Endothelial cell (in vitro differentiated cells): ENCODE measurements around the gene MGP. TPM values are rescaled to one million over a fixed set of nuclear protein-coding genes. Genes with fewer than 3 reads are reported as not detected.

Experiments
- DNase-seq: peaks from one replicate; pipeline ENCODE4 v3.0.0; 2021; ENCODE audit warnings: low spot score
- H3K27ac Mint-ChIP-seq: one replicate; pipeline ENCODE4 v1.8.0; 2021; ENCODE audit warnings: mixed read lengths, inconsistent platforms; ENCODE audit not compliant: unreplicated experiment
- H3K27me3 Mint-ChIP-seq: one replicate; pipeline ENCODE4 v1.8.0; 2021; ENCODE audit warnings: mild to moderate bottlenecking, moderate library complexity, mixed read lengths, inconsistent platforms; ENCODE audit not compliant: unreplicated experiment
- H3K36me3 Mint-ChIP-seq: one replicate; pipeline ENCODE4 v1.8.0; 2021; ENCODE audit warnings: mild to moderate bottlenecking, low read depth, mixed read lengths, inconsistent platforms; ENCODE audit not compliant: unreplicated experiment
- H3K4me1 Mint-ChIP-seq: one replicate; pipeline ENCODE4 v1.8.0; 2021; ENCODE audit warnings: mild to moderate bottlenecking, mixed read lengths, inconsistent platforms; ENCODE audit not compliant: unreplicated experiment
- H3K4me3 Mint-ChIP-seq: one replicate; pipeline ENCODE4 v1.8.0; 2021; ENCODE audit warnings: mild to moderate bottlenecking, mixed read lengths, inconsistent platforms; ENCODE audit not compliant: unreplicated experiment
- H3K9me3 Mint-ChIP-seq: one replicate; pipeline ENCODE4 v1.8.0; 2021; ENCODE audit warnings: mixed read lengths, inconsistent platforms; ENCODE audit not compliant: unreplicated experiment
- total RNA-seq: library from RNA; stranded (reverse); fragmentation: NEBNext Ultra II Directional; extraction: Animal tissue kit (Norgen Biotek cat#: 25700); gene quantifications from one replicate; pipeline ENCODE4 v1.2.1, GENCODE V29; 2021; ENCODE audit not compliant: unreplicated experiment
- TF ChIP-seq, protein P1 (sequence below): fragments of 200-600 bp; sonication (generic); IDR thresholded peaks from one replicate; pipeline ENCODE4 v1.5.0; 2021; ENCODE audit warnings: antibody characterized with exemption; ENCODE audit not compliant: unreplicated experiment

The MGP gene
- total RNA-seq, 1 donor from 2014 or later = 0.26 TPM

DNA sequence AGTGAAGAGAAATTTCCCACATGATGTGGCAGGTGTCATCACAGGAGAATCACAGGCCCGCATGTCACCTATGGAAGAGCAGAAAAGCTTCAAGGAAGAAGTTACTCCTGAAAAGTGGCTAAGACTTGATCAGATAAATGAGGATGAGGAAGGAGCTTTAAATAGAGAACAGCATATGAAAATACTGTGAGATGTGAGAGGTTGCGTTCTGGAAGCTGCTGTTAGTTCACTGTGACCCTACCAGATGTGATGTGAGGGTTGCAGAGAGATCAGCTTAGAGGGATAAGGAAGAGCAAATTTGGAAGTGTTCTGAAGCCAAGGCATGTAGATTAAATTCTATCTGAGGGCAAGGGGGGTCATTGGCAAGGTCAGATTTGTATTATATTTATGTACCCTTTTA, 35.6 kb upstream of the MGP start:
- DNase-seq = no peak
- Mint-ChIP-seq H3K27me3 (no peaks in the 10 kb centered on the region), H3K4me3 (no peak overlapping the region), H3K27ac (no peak overlapping the region), H3K36me3 (no peaks in the 10 kb centered on the region), H3K9me3 (no peaks in the 10 kb centered on the region), H3K4me1 (no peaks in the 10 kb centered on the region)
- TF ChIP-seq, protein P1, sequence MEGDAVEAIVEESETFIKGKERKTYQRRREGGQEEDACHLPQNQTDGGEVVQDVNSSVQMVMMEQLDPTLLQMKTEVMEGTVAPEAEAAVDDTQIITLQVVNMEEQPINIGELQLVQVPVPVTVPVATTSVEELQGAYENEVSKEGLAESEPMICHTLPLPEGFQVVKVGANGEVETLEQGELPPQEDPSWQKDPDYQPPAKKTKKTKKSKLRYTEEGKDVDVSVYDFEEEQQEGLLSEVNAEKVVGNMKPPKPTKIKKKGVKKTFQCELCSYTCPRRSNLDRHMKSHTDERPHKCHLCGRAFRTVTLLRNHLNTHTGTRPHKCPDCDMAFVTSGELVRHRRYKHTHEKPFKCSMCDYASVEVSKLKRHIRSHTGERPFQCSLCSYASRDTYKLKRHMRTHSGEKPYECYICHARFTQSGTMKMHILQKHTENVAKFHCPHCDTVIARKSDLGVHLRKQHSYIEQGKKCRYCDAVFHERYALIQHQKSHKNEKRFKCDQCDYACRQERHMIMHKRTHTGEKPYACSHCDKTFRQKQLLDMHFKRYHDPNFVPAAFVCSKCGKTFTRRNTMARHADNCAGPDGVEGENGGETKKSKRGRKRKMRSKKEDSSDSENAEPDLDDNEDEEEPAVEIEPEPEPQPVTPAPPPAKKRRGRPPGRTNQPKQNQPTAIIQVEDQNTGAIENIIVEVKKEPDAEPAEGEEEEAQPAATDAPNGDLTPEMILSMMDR = no peak

DNA sequence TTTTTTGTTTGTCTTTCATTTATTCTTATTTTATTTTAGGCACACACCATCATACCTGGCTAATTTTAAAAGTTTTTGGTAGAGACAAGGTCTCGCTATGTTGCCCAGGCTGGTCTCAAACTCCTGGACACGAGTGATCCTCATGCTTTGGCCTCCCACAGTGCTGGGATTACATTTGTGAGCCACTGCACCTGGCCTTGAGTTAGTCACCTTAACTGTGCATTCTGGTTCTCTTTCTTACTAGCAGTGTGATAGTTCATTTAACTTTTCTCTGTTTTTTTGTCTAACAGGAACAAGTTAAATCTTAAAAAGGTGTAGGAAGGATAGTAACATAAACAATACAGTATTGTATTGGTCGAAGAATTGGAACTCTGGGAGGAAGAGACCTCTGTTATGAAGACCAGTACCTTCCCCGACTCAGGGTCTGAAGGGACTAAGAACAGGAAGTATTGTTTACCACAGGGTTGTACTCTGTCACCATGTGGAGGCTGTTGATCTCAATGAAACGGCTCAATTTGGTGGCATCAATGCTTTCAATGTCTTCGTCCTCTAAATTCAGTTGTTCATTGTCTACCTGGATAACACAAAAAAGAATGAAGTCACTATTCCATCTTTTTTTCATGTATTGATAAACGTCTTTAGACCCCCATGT, 34.9 kb upstream of the MGP start:
- H3K4me1 Mint-ChIP-seq = peaks cover 4% of the 10 kb centered on the region
- H3K9me3 Mint-ChIP-seq = no peaks in the 10 kb centered on the region
- peaks cover 2% of the 10 kb centered on the region for H3K27me3 Mint-ChIP-seq
- no peak overlapping the region for H3K27ac Mint-ChIP-seq
- no peaks in the 10 kb centered on the region for H3K36me3 Mint-ChIP-seq
- DNase-seq = no peak
- H3K4me3 Mint-ChIP-seq = no peak overlapping the region
- TF ChIP-seq, protein P1 = no peak

DNA sequence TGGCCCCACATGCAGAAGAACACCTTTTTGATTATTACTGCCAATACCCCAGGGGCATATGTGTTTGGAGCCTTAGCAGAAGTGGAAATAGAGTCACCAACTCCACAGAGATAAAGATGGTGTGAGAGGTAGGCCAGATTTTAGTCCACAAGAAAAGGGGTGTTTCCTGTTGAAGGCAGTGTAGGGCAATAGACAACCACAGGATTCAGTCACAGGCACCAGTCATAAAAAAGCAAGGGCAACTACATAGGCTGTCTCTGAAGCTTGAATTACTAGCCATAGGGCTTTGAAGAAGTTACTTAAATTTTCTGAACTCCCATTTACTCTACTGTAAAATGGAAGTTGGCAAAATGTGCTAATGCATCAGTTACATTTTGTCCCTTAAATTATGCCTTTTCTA, 33.8 kb upstream of the MGP start:
- H3K27ac Mint-ChIP-seq = no peak overlapping the region
- TF ChIP-seq, protein P1 = no peak

DNA sequence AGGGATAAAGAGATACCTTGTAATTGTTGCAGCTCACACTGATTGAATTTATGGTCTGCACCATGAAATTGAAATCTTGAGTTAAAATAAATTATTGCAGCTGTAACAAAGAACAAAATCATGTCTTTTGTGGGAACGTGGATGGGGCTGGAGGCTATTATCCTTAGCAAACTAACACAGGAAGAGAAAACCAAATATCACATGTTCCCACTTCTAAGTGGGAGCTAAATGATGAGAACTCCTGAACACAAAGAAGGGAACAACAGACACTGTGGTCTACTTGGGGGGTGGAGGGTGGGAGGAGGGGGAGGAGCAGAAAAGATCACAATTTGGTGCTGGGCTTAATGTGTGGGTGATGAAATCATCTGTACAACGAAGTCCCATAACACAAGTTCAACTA, 30.1 kb upstream of the MGP start:
- Mint-ChIP-seq H3K27me3 (peaks cover 2% of the 10 kb centered on the region), H3K4me3 (no peak overlapping the region), H3K27ac (peak overlapping the region; percentile 5), H3K4me1 (peaks cover 6% of the 10 kb centered on the region), H3K9me3 (no peaks in the 10 kb centered on the region), H3K36me3 (no peaks in the 10 kb centered on the region)
- TF ChIP-seq, protein P1 = no peak
- no peak for DNase-seq

More for the DNA sequence above, 33.8 kb upstream of the MGP start:
- Mint-ChIP-seq H3K27me3 (peaks cover 2% of the 10 kb centered on the region), H3K4me3 (no peak overlapping the region), H3K4me1 (peaks cover 4% of the 10 kb centered on the region), H3K36me3 (no peaks in the 10 kb centered on the region), H3K9me3 (no peaks in the 10 kb centered on the region)
- no peak for DNase-seq

DNA sequence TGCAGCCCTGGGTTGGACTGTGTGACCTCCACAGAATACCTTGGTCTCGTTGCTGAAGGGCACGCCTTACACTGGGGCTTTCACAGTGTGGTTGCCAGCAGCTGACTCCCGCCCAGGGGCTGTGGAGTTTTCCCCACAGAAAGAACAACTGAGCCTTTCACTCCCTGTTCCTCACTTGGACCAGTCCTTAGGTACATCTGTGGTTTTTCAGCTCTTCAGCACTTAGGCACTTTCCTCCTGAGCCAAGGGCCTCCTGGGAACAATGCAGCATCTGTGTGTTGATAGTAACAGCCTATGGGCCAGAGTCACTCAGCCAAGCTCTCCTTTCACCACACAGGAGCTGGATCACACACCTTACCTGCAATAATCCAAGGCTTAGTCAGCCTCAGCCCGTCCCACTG, 27.7 kb upstream of the MGP start:
- Mint-ChIP-seq H3K27ac (no peak overlapping the region), H3K4me3 (no peak overlapping the region), H3K36me3 (no peaks in the 10 kb centered on the region), H3K4me1 (peaks cover 8% of the 10 kb centered on the region), H3K9me3 (no peaks in the 10 kb centered on the region), H3K27me3 (peaks cover 4% of the 10 kb centered on the region)
- TF ChIP-seq, protein P1 = no peak
- DNase-seq = no peak
